ENCODE measurements around the gene TEX261.
"Not testable (repeated sequence)": the region's sequence is repeated elsewhere in the genome, so short reads cannot be mapped to it uniquely, and the experiment has no call there.

Gene TEX261

GRCh38 chr2:70994699-70995425 lies at the start of gene TEX261:
Gene TEX261 (minus strand): TSS chr2:70994873. CDS start chr2:70994757, 116 bp downstream.
- peak; percentile 82 to 89 (median 84) for DNase-seq (ENCODE audit: low read depth in 3 of 3)

- no peak for DNase-seq (ENCODE audit: low read depth in 3 of 3)
Observed at GRCh38 chr2:71043531-71044407, 49.1 kb upstream of the TEX261 start.

GRCh38 chr2:71042287-71042686 lies 47.6 kb upstream of the TEX261 start:
- no peak for DNase-seq (ENCODE audit: low read depth in 3 of 3)

- DNase-seq (ENCODE audit: low read depth in 3 of 3) = not testable (repeated sequence)
Observed at GRCh38 chr2:71036296-71036695, 41.6 kb upstream of the TEX261 start.

GRCh38 chr2:71023553-71024243 lies 29.0 kb upstream of the TEX261 start:
- peak; percentile 45 to 71 (median 48) for DNase-seq (ENCODE audit: low read depth in 3 of 3)

- DNase-seq (ENCODE audit: low read depth in 3 of 3) = not testable (repeated sequence)
Observed at GRCh38 chr2:71021394-71021793, 26.7 kb upstream of the TEX261 start.

DNA sequence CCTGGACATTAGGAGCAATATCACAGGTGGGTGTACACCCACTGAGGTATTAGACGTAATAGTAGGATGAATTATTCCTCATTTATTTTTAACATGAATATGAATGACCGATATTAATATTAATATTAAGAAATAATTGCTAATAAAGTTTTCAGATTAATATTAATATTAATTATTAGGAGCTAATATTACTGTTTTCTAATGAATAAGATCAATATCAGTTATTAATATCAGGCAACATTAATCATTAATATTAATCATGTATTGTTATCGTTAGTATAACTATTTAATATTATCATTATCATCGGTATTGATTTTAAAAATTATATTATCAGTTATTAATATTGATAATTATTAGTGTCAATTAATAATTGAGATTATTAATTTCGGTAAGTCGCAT lies 25.3 kb upstream of the TEX261 start:
- DNase-seq (ENCODE audit: low read depth in 3 of 3) = not testable (repeated sequence)

DNA sequence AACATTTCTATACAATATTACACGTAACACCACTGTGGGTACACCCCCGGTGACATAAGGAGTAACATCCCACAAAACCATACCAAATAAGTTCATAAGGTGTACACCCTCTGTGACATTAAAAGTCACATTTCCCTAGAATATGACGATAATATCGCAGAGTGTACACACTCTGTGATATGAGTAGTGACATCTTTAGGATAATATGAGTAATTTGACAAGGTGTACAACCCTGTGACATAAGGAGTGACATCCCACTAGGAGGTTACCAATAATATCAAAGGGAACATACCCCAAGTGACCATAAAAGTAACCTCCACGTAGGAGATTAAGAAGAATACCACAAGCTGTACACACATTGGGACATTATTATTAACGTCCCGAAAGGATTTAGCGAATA lies 24.0 kb upstream of the TEX261 start:
- no peak for DNase-seq (ENCODE audit: low read depth in 3 of 3)

- not testable (repeated sequence) for DNase-seq (ENCODE audit: low read depth in 3 of 3)
Observed at GRCh38 chr2:71011786-71012185, 17.1 kb upstream of the TEX261 start.

DNA sequence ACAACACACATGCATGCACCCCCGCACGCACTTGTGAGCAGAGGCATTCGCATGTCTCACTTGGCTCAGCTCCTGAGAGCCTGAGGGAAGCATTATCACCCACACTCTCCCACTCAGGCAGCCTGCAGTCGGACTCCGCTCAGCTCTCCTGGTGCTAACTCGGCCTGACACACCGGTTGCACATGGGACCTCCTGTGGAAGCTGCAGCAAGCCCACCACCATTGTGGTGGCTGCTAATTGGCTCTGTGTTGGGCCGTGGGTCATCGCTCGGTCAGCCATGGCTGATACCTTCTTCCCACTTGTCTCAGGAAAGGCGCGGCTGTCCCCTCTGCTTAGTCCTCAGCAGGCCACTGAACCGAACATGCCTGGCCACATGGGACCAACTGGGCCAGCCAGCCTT lies 13.7 kb upstream of the TEX261 start:
- no peak for DNase-seq (ENCODE audit: low read depth in 3 of 3)

DNA sequence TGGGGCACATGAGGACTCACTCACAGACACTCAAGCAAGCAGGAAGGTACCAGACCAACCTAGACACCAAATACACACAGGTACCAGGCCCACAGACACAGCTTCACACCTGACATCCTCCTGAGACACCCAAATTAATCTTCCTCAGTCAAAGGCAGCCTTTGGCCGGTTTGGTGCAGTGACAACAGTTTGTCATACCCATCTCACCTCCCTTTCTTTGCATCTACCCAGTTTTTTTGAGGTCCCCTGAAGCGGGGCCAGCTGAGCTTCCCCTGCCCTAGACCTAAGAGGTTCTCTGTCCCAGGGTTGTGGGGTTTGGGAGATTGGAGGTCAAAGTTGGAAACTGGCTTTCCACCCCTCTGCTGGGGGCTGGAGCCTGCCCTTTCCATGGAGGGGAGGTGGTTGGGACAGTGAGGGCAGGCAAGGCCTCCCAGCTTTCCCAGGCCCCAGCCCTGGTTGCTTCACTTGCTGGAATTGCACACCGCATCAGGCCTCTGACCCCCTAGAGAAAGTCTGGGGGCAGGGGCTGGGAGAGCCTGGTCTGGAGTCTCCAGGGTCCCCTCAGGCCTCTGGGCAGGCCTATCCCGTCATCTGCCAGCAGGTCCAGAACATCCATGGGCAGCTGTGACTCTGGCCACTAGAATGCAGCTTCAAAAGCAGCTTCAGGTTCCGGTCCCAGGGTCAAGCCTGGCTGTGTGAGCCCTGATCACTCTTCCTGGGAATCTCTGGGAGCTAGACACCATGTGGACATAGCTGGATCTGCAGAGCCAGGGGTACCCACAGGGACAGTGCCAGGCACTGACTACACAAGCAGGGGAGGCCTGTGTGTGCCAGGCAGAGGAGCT lies 12.5 kb upstream of the TEX261 start:
- no peak for DNase-seq (ENCODE audit: low read depth in 3 of 3)

GRCh38 chr2:71006323-71006722 lies 11.7 kb upstream of the TEX261 start:
- DNase-seq (ENCODE audit: low read depth in 3 of 3) = no peak

DNA sequence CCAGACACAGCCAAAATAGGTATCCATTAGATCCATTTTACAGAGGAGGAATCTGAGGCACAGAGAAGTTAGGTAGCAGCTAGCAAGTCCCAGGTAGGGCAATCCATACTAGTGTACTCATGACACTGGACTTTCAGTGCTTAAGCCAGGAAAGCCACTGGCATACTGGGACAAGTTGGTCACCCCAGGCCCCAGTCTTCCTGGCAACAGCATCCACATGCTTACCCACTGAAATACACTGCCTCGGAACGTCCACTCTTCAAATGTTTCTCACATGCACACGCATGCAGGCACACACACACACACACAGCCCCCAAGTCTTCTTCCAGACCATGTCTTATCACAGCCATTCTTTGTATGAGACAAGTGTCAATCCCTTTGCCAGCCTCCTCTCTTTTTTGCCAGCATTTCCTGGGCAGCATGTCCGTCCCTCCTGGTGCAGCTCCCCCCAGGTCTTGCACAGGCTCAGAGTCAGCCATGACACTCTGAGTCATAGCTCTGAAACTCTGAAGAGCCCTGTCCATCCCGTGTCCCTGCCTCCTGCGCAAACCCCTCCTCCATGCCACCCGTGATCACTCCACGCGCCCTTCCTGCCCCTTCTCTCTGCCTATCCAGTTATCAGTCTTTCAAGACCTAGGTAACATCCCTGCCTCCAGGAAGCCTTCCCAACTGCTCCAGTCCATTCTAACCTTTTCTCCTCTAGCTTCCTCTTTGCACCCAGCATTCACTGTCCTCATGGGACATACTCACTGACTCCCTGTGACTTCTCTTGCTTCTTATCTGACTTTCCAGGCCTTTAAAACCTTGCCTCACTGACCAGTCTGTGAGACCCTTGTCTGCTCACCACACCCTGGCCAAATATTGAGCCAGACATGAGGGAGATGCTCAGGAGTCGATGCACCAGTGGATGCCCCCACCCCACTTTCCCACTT lies 10.9 kb upstream of the TEX261 start:
- no peak for DNase-seq (ENCODE audit: low read depth in 3 of 3)

GRCh38 chr2:71004857-71005256 lies 10.2 kb upstream of the TEX261 start:
- DNase-seq (ENCODE audit: low read depth in 3 of 3) = no peak

DNA sequence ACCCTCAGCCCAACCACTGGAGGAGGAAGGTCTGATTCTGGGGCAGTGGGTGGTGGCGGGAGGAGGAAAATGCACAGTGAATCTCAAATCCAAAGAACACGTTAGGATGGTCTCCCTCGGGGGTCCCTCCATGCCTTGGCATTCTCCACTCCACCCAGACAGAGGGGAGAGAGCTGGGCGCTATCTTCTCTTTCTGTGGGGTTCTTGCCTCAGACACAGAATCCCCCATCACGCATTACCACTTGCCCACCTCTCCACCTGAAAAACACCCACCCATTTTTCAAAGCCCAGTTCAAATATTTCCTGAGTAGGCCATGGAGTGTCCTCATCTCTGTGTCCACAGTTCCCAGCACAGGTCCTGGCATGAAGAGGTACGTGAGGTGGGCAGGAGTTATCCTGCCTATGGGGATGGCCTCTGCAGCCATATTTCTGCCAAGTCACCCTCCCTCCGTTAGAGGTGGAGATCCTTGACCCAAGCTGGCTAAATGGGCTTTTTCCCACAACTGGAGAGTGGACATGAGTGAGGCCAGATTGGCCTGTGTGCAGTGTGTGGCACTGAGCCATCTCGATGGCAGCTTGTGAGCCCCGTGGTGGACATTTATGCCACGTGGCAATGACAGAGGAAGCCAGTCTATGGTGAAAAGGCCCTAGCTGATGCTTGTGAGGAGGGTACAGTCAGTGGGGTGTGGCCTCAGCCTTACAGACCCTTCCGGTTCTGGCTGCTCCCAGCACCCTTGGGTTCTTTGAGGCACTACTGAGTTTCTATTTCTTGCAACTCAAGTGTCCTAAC lies 9.5 kb upstream of the TEX261 start:
- DNase-seq (ENCODE audit: low read depth in 3 of 3) = no peak

GRCh38 chr2:71003396-71003795 lies 8.7 kb upstream of the TEX261 start:
- no peak for DNase-seq (ENCODE audit: low read depth in 3 of 3)

DNA sequence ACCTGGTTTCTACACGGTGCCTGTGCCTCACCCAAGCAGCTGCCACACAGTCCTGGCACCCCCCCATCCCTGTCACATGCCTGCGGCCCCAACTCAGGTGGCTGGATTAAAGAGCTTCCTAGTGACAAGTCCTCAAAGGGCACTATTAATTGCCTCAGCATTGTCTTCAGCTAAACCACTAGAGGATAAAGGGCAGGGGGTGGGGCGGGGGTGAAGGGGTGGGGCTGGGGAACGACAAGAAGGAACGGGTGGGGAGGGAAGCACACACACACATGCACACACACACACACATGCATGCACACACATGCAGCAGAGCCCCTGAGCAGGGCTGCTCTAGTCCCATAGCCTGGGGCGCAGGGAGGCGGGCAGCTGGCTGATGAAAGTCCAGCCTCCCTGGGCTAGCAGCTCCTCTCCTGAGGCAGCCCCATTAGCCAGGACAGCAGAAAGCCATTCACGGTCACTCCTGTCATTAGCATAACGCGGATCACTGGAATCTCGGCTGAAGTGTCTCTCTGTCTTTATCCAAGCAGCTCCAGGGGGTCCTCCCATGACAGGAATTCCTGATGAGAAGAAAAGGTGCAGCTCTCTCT lies 7.4 kb upstream of the TEX261 start:
- no peak for DNase-seq (ENCODE audit: low read depth in 3 of 3)

DNA sequence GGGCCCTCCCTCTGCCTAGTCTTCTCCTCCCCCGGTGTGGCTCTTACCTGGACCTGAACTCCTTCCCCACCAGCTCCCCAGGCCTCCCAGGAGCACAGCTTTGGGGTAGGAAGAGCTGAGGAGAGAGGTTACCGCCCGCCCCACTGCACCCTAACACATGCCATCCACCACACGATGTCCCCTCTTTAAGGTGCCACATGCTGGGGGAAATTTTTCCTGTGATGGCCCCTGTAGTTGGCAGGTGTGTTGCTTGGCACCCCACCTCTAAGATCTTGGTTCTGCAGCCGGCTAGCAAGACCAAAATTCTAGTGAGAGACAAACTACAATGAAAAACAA lies 6.9 kb upstream of the TEX261 start:
- no peak for DNase-seq (ENCODE audit: low read depth in 3 of 3)
